HT-29 (cell line): ENCODE measurements around the gene RPL37. TPM values are rescaled to one million over a fixed set of nuclear protein-coding genes. Genes with fewer than 3 reads are reported as not detected.
"Not testable (repeated sequence)": the region's sequence is repeated elsewhere in the genome, so short reads cannot be mapped to it uniquely, and the experiment has no call there.

ENCODE experiments used
- DNase-seq: peaks from one replicate; pipeline ENCODE4 v3.0.0-alpha.2; 2015; ENCODE audit warnings: low spot score
- total RNA-seq: library from RNA; depleted of rRNA; stranded (reverse); fragments of >200 nt; shearing (Covaris generic); gene quantifications from 2 replicates; pipeline ENCODE4 v1.2.3, GENCODE V29; 2014; rRNA removed

The RPL37 gene
- total RNA-seq = 2,122 and 2,883 TPM in 2 replicates

DNA sequence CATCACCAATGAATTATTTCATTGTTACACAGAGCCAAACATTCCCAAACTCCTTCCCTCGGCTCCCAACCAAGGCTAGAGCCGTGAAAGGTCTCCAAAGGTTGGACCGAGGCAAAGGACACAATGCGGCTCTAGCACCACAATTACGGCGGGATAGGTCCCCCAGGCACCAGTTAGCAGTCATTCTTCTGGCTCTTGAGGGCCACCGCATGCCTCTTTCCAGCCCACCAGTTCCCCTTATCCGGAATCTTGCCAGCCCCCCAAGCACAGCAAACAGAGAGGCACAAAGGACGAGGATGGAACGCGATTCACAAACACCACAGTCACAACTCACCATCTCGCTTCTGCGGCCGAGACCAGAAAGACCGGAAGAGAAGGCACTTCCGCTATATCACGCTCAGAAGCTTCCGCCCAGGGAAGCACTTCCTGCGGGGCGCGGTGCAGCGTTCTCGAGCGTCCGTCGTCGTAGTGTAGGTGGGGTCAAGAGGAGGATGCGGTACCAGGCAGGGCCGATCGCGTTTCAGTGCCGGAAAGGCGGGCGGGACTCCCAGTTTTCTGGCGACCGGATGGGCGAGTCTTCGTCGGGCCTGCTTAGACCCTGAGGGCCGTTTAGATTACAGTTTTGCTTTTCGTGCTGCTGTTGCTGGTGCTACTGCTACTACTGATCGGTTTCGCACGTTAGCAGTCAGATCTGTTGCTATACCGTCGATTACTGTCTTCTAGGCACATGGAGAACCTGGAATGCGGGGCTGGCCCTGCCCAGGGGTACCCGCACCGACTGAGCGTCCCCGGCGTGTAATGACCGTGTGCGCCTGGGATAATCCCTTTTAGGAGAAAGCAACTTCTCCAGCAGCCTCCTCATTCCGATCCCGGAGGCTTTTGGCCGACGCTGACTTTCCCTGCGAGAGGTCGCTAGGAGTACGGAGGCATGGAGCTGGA, at the start of gene RPL37:
TSS of gene RPL37 (minus strand) at position 374 of the 939 bp plus-strand sequence. CDS start at position 337, 37 bp downstream.
- peak; percentile 98 for DNase-seq

DNA sequence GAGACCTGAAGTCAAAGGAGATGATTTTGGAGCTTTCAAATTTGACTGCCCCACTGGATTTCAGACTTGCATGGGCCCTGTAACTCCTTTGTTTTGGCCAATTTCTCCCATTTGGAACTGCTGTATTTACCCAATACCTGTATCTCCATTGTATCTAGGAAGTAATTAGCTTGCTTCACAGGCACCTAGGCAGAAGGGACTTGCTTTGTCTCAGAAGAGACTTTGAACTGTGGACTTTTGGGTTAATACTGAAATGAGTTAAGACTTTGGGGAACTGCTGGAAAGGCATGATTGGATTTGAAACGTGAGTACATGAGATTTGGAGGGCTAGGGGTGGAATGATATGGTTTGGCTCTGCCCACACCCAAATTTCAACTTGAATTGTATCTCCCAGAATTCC, 48.0 kb upstream of the RPL37 start:
- not testable (repeated sequence) for DNase-seq

DNA sequence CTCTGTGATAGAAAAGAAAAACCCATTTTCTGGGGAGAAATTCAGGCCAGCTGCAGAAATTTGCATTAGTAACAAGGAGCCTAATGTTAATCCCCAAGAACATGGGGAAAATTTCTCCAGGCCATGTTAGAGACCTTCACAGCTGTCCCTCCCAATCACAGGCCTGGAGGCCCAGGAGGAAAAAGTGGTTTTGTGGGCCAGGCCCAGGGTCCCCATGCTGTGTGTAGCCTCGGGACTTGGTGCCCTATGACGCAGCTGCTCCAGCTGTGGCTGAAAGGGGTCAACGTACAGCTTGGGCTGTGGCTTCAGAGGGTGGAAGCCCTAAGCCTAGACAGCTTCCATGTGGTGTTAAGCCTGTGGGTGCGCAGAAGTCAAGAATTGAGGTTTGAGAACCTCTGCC, 47.3 kb upstream of the RPL37 start:
- DNase-seq = no peak

DNA sequence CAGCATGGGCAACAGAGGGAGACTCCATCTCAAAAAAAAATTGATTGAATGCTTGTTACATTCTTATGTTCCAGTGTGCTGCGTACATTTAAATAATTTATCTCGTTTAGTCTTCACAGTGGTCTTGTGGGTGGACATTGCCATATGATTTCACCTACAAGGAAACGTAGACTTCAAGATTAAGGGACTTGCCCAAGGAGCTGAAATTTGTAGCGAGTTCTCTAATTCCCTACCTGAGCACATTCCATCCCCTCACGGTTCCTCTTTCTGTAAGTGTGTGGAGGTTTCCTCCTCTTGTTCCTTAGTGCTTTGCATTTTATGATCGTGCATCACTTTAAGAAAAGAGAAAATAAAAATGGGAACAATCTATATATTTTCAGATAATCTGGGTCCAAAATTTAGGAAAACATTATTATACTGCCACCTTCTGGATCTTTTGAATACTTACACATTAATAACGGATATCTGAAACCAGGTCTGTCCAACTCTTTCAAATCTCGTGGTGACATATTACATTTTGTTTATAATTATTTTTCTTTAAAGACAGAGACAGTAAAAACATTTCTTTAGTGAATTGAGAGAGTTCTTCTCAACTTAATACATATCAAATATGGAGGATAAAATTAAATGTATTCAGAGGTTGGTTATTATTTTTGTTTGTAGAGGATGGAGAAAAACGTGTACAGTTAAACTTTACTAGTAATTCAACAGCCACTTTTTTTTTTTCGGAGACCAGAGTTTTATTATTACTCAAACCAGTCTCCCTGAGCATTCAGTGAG, 44.3 kb upstream of the RPL37 start:
- peak; percentile 59 for DNase-seq

DNA sequence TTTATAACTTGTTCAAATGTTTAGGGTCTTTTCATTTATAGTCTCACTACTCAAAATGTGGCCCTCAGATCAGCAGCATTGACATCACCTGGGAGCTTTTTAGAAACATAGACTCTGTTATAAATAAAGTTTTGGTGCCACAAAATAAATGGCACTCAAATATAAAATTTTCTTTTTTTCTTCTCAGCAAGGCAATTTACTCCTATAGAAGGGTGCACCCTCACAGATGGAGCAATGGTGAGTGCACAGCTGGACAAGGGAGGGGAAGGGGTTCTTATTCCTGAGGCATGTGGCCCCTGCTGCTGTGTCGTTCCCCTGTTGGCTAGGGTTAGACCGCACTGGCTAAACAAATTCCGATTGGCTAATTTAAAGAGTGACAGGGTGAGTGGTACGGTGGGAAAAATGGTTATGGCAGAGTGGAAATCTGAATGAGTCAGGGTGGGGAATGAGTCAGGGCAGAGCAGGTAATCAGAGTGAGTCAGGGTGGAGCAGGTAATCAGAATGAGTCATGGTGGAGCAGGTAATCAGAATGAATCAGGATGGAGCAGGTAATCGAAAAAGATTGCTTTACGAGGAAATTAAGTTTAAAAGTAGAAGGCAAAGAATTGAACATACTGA, 42.5 kb upstream of the RPL37 start:
- no peak for DNase-seq

DNA sequence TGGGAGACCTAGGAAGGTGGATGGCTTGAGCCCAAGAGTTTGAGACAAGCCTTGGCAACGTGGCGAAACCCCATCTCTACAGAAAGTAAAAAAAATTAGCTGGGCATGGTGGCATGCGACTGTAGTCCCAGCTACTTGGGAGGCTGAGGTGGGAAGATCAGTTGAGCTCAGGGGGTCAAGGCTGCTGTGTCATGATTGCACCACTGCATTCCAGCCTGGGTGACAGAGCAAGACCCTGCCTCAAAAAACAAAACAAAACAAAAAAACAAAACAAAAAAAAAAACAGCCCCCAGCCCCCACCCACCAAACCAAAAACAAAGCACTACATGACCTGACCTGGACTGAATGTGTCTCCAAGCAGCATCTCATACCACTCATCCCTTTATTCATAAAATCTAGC, 40.9 kb upstream of the RPL37 start:
- no peak for DNase-seq

DNA sequence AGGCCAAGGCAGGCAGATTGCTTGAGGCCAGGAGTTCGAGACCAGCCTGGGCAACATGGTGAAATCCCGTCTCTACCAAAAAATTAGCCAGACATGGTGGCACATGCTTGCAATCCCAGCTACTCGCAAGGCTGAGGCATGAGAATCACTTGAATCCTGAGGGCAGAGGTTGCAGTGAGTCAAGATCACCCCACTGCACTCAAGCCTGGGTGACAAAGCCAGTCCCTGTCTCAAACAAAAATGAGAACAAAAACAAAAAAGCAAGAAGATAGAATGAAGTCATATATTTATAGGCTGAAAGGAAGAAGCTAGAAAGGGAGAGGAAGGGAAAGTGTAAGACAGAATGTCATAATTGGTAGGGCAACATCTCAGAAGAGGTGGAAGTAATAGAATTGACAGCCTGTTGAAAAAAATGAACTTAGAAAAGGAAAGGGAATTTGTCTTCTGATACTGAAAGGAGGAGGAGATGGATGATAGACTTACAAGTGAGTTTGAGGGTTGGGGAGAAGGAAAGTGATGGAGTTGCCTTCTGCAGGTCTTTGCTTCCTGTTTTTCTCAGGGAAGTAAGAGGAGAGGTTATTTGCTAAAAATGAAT, 38.4 kb upstream of the RPL37 start:
- DNase-seq = no peak

DNA sequence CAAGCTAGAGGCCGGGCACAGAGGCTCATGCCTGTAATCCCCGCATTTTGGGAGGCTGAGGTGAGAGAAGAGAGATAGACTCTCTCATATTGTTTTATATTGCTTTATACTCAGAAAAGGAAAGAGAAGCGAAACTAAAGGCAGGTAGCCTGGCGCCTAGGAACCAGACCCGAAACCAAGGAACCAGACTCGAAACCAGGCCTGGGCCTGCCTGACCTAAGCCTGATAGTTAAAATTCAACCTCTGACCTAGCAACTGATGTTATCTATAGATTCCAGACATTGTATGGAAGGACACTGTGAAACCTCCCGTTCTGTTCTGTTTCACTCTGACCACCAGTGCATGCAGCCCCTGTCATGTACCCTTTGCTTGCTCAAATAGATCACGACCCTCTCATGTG, 37.2 kb upstream of the RPL37 start:
- DNase-seq = not testable (repeated sequence)

DNA sequence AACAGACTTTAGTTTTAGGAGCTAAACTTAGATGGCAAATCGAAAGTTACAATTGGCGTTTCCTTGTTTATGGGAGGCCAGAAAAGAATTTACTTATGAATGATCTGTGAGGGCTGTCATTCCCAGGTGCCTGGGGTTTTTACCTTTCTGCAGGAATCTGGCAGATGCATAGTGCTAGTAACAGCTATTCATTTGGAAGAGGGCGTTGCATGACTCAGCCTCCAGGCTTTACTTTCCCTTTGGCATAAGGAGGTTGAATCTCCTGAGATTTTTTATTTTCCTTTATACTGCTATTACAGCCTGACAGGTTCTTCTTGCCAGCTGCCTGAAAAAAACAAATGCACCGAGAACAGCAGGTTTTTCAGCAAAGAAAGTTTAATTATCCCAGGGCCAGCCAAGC, 36.2 kb upstream of the RPL37 start:
- no peak for DNase-seq

DNA sequence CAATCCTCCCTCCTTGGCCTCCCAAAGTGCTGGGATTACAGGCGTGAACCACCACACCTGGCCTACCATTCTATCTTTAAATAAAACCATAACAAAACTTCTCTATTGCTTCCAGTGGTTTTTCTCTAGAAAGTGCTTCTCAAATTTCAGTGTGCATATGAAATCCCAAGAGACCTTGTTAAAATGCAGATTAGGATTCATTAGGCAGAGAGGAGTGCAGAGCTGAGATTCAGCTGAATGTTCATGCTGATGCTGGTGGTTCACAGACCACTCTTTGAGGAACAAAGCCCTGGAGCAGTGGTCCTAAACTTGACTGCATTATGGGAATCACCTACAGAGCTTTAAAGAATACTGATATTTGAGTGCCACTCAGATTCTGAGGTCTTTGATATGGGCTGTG, 34.4 kb upstream of the RPL37 start:
- DNase-seq = no peak

DNA sequence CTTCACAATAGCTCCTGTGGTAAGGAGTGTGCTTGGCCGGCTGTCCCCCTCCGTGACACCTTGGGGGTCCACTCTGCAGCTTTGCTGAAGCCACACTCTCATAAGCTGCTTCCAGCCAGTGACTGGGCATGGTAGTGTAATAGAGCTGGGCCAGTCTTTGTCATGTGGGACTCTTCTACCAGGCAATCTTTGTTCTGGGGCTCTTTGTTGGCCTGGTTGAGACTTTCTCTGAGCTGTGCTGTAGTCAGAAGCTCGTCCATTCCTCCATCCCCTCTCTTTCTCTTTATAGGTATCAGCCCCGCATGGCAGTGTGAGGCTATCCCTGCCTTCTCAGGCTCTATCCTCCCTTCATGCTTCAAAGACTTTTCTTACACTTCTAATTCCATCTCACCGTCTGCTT, 31.8 kb upstream of the RPL37 start:
- DNase-seq = no peak

DNA sequence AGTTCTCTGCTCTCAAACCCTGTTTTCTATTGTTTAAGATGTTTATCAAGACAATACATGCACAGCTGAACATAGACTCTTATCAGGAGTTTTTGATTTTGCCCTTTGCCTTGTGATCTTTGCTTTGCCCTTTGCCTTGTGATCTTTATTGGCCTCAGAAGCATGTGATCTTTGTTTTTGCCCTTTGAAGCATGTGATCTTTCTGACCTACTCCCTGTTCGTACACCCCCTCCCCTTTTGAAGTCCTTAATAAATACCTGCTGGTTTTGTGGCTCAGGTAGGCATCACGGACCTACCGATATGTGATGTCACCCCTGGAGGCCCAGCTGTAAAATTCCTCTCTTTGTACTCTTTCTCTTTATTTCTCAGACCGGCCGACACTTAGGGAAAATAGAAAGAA, 30.0 kb upstream of the RPL37 start:
- not testable (repeated sequence) for DNase-seq

DNA sequence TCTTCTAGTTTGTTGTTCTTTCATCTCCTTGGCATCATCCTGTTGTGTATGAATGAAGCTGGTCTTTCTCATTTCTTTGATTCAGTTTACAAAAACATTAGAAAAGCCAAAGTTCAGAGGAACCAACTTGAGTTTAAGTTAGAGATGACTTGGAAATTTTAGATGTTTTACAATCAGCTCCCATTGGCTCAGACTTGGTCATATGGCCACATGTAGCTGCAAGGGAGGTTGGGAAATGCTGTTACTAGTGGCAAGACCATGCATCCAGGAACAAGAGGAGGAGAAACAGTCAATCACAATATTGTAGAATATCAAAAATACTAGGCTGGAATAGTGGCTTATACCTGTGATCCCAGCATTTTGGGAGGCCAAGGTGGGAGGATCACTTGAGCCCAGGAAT, 25.7 kb upstream of the RPL37 start:
- no peak for DNase-seq

DNA sequence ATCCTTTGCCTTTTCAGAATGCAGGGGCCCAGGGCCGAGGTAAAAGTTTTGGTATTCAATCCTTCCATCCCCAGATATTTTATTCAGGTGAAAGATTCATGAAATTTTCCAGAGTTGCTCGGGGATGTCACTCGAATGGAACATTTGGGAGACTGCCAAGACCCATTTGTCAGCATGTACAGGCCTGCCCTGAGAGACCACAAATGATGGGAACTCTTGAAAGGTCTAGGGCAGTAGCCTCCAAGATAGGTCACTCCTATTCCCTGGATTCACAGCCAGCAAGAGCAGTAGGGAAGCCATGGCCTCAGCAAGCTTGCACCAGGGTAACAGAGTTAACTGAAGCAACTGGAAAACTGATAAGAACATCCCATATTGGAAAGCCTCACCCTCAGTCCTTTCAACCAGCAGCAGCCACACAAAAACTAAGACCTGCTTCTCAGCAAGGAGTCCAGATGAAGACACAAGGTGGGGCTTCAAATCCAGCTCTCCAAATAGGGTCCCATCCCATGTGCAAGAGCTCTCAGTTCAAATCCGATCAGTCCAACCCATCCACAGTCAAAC, 18.7 kb upstream of the RPL37 start:
- DNase-seq = no peak

DNA sequence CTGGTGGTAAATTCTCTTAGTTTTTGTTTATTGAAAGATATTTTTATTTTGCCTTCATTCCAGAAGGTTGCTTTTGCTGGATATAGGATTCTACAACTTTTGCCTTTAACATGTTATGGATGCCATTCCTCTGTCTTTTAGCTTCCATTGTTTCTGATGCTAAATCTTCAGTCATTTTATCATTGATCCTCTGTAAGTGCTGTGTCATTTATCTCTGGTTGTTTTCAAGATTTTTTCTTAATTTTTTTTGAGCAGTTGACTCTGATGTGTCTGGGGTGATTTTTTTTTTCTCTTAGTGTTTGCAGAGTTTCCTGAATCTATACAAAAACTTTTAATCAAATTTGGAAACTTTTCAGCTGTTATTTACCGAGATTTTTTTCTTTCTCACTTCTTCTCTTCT, 12.5 kb upstream of the RPL37 start:
- no peak for DNase-seq

DNA sequence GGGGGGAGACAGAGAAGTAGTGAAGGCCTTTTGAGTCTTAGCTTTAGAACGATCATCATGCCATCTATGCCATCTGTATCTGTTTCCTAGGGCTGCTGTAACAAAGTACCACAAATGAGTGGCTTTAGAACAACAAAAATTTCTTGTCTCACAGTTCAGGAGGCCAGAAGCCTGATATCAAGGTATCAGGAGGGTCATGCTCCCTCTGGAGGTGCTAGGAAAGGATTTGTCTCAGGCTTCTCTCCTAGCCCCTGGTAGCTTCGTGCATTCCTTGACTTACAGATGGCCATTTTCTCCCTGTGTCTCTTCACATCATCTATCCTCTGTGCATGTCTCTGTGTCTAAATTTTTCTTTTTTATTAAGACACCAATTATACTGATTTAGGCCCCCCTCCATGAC, 11.3 kb upstream of the RPL37 start:
- no peak for DNase-seq

DNA sequence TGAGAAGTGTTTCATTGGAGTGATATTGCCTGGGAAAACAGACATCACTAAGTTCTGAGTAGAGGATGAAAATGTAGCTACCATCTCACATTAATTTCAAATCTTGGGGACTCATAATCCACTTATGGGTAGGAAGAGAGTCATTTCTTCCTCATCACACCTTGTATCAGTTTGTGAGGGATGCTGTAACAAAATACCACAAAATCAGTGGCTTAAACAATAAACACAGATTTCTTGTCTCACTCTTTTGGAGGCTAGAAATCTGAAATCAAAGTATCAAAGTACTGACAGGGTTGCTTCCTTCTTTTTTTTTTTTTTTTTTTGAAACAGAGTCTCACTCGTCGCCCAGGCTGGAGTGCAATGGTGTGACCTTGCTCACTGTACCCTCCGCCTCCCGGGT, 9.5 kb upstream of the RPL37 start:
- DNase-seq = no peak

DNA sequence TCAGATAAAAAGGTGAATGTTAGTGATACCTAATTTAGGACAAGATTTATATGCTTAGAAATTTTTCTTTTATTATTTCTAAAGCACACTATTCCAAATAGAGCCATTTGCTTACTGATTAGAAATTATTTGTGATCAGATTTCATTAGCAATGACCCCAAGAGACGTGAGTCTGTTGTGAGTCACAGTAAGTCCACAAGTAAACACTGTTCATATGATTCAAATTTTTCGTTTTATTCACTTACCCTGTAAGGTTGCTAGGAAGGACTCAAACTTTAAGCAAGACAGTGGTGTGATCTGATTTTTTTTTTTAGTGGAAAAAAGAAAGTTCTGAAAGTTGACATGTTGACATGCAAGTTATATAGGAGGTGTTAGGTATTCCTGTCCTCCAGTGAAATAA, 7.3 kb upstream of the RPL37 start:
- DNase-seq = no peak

DNA sequence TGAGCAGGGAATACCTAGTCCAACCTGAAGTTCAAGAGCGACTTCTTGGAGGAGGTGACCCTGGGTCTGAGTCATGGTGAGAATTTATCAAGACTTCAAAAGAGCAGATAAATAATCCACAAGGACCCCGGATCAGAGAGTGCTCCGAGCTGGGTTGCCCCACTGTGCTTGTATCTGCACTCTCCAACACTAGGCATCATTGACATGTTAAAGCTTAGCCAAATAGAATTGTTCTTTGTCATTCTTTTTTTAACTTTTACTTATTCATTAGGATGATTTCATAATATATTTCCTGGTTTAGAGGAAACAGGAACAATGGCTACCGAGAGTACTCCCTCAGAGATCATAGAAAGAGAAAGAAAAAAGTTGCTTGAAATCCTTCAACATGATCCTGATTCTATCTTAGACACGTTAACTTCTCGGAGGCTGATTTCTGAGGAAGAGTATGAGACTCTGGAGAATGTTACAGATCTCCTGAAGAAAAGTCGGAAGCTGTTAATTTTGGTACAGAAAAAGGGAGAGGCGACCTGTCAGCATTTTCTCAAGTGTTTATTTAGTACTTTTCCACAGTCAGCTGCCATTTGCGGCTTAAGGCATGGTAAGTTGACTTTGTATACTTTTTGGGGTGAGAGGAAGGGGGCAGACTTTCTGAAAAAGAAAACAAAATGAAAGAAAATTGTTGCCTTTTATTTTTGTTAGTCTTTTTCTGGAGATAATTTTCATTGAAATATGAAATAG, 6.2 kb upstream of the RPL37 start, which contains the start of gene CARD6:
TSS of gene CARD6 (plus strand) at position 300 of the 738 bp plus-strand sequence. CDS start at position 316, 16 bp downstream.
- DNase-seq = peak; percentile 66

DNA sequence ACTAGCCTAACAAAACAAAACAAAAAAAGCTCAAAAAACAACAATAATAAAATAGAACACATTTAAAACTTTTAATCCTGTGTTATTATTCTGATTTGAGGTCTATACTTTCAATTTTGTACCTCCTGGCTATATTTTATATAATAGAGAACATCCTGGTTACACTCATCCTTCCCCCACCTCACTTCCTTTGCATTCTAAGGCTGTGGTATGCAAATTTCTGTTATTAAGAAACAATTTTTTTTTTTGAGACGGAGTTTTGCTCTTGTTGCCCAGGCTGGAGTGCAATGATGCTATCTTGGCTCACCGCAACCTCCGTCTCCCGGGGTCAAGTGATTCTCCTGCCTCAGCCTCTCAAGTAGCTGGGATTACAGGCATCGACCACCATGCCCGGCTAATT, 3.1 kb upstream of the RPL37 start:
- no peak for DNase-seq
